ENCODE data around the gene COL28A1.
"Not testable (repeated sequence)": the region's sequence is repeated elsewhere in the genome, so short reads cannot be mapped to it uniquely, and the experiment has no call there.

Gene COL28A1

DNA sequence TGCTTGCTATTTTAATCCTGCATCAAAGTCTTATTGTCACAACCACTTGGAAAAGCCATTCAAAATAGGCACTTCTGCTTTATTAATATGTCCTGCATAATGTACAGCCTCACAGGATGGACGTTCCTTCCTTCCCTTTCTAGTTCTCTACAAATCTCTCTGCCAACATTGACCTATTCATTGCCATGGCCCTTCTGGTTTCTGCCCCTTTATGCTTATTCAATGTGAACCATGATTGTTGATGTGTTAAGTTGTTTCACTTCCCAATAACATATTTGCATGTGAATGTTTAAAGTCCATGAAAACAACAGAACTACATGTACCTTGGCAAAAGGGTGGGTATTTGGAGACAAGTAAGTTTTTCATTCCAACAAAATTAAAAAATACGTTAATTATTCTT, 45.7 kb downstream of the COL28A1 start:
- TF ChIP-seq CTCF (IDR thresholded peaks at IDR 0.05; ENCODE audit: extremely low read depth, missing control alignments): no peak
- no peak for DNase-seq (ENCODE audit: low spot score)

DNA sequence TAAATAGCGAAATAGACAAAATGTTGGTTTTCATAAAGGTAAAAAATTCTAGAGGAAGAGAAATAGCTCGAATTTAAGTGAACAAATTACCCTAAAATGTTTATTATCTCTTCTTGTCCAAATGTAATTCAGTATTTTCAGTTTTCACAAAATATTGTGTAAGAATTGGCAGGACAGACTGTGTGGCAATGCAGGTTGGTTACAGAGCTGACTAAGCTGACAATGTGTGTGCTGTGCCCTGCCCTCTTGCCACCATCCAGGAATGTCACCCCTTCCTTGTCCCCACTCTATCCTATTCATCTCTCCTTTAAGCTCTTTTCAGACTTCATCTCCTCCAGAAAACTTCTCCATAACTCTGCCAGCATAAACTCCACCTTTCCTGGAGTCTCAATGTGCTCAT, 46.1 kb downstream of the COL28A1 start:
- DNase-seq (ENCODE audit: low spot score): no peak
- TF ChIP-seq CTCF (IDR thresholded peaks at IDR 0.05; ENCODE audit: extremely low read depth, missing control alignments): no peak

- no peak for TF ChIP-seq CTCF (IDR thresholded peaks at IDR 0.05; ENCODE audit: extremely low read depth, missing control alignments)
- DNase-seq (ENCODE audit: low spot score): no peak
These were observed 49.3 kb downstream of the COL28A1 start for GRCh38 chr7:7486362-7486761.

GRCh38 chr7:7484072-7484471, 51.6 kb downstream of the COL28A1 start:
- TF ChIP-seq CTCF (IDR thresholded peaks at IDR 0.05; ENCODE audit: extremely low read depth, missing control alignments): no peak
- no peak for DNase-seq (ENCODE audit: low spot score)

DNA sequence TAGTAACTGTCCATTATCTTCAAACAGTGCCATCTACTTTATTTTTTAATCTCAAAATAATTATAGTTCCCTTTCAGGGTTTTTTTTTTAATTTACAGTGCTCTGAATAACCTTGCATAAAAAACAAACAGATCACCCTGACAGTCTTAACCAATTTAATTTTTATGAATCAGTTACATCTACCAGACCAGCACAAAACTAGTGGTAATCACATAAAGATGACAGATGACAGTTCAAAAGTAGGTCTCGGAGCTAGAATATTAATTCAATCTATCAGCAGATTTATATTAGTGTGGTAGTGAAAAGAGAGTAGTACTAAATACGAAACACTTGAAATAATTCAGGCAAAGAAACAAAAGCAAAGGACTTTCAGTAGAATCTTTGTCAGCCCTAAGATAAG, 53.9 kb downstream of the COL28A1 start:
- no peak for DNase-seq (ENCODE audit: low spot score)
- no peak for TF ChIP-seq CTCF (IDR thresholded peaks at IDR 0.05; ENCODE audit: extremely low read depth, missing control alignments)

GRCh38 chr7:7479275-7479805, 56.3 kb downstream of the COL28A1 start:
- no peak for TF ChIP-seq CTCF (IDR thresholded peaks at IDR 0.05; ENCODE audit: extremely low read depth, missing control alignments)
- no peak for DNase-seq (ENCODE audit: low spot score)

DNA sequence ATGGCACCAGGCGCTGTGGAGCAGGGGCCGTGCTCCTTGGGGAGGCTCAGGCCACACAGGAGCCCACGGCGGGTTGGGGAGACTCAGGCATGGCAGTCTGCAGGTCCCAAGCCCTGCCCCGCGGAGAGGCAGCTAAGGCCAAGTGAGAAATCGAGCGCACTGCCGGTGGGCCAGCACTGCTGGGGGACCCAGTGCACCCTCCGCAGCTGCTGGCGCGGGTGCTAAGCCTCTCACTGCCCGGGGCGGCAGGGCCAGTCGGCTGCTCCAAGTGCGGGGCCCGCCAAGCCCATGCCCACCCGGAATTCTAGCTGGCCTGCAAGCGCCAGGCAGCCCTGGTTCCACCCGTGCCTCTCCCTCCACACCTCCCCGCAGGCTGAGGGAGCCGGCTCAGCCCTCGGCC, 57.1 kb downstream of the COL28A1 start:
- no peak for DNase-seq (ENCODE audit: low spot score)
- no peak for TF ChIP-seq CTCF (IDR thresholded peaks at IDR 0.05; ENCODE audit: extremely low read depth, missing control alignments)

DNA sequence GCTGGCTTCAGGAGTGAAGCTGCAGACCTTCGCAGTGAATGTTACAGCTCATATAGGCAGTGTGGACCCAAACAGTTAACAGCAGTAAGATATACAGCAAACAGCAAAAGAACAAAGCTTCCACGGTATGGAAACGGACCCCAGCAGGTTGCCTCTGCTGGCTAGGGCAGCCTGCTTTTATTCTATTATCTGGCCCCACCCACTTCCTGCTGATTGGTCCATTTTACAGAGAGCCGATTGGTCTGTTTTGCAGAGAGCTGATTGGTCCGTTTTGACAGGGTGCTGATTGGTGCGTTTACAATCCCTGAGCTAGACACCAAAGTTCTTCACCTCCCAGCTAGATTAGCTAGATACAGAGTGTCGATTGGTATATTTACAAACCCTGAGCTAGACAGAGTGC, 58.0 kb downstream of the COL28A1 start:
- DNase-seq (ENCODE audit: low spot score): not testable (repeated sequence)
